IPS-11a (cell line): ENCODE data around the gene OGG1.

Experiments
- H3K4me3 ChIP-seq: one replicate; pipeline ENCODE4 v1.5.1; 2013; ENCODE audit warnings: low read depth, low read length, control low read depth

OGG1 gene

GRCh38 chr3:9781978-9782603 lies 32.3 kb downstream of the OGG1 start:
- H3K4me3 ChIP-seq, result no peak overlapping the region

DNA sequence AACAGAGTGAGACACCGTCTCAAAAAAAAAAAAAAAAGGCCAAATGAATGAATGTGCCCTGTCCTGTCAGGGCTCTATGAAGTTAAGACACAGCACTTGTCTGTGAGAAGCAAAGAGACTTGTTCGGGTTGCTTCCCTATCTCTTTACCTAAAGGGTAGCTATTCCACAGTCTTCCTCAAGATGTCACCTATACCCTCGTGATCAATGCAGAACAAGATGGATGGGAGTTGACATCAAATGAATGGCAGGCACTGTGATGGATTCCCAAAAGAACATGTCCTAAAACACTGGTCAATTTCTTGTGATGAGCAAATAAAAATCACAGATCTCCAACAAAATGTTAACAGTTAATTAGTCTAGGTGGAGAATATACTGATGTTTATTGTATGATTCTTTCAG lies 33.0 kb downstream of the OGG1 start:
- no peak overlapping the region for H3K4me3 ChIP-seq

DNA sequence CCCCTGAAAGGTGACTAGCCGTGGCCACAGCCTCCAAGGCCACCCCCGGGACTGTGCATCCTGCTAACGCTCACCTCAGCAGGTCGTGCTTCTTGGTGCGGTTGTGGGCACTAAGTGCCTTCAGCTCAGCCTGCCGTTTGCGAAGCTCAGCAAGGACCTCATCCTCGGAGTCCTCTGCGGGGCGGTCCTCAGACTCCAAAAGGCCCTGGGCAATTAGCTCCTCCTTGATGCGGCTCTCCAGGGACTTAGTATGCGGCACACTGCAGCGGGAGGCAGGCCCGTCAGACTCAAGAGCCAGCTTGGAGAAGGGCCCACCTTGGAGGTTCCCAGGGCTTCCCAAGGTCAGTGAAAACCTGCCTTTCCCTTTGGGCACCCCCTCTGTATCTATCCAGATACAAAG lies 34.2 kb downstream of the OGG1 start:
- H3K4me3 ChIP-seq, result no peak overlapping the region

- no peak overlapping the region for H3K4me3 ChIP-seq
Observed at GRCh38 chr3:9784965-9785364, 35.2 kb downstream of the OGG1 start.

- no peak overlapping the region for H3K4me3 ChIP-seq
Observed at GRCh38 chr3:9785602-9786001, 35.9 kb downstream of the OGG1 start.

GRCh38 chr3:9786209-9786739 lies 36.5 kb downstream of the OGG1 start:
- no peak overlapping the region for H3K4me3 ChIP-seq

GRCh38 chr3:9786825-9787669 lies 37.3 kb downstream of the OGG1 start:
- no peak overlapping the region for H3K4me3 ChIP-seq

- H3K4me3 ChIP-seq, result no peak overlapping the region
Observed at GRCh38 chr3:9787714-9788113, 38.0 kb downstream of the OGG1 start.

DNA sequence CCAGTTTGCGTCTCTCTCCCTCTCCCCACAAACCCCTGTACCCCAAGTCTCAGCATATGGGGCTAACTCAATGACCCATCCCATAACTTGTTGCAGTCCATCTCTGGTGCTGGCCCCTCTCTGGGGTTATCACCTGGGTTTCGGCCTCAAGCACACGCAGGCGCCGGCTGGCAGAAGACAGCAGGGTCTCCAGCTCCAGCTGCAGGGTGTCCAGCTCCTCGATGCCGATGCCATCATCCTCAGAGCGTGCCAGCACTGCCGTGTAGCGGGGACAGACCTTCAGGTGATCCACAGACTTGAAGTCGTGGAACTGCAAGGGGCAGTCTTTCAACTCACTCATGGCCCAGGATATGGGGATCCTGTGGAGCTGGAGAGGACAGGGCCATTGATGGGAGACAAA lies 41.4 kb downstream of the OGG1 start:
- H3K4me3 ChIP-seq, result no peak overlapping the region

GRCh38 chr3:9791790-9792404 lies 42.1 kb downstream of the OGG1 start:
- H3K4me3 ChIP-seq, result peak overlapping the region; percentile 99

GRCh38 chr3:9792405-9793160 lies 42.8 kb downstream of the OGG1 start, which contains the start of the genes ARPC4 and TADA3:
TSS of gene ARPC4 (plus strand) at chr3:9793082. CDS start at chr3:9793122, 40 bp downstream.
TSS of gene TADA3 (minus strand) at chr3:9792473. CDS start at chr3:9791466, 1,007 bp downstream.
- H3K4me3 ChIP-seq, result peak within 1 kb of the TSS; percentile 99

GRCh38 chr3:9793161-9793781 lies 43.5 kb downstream of the OGG1 start:
- peak overlapping the region; percentile 99 for H3K4me3 ChIP-seq

DNA sequence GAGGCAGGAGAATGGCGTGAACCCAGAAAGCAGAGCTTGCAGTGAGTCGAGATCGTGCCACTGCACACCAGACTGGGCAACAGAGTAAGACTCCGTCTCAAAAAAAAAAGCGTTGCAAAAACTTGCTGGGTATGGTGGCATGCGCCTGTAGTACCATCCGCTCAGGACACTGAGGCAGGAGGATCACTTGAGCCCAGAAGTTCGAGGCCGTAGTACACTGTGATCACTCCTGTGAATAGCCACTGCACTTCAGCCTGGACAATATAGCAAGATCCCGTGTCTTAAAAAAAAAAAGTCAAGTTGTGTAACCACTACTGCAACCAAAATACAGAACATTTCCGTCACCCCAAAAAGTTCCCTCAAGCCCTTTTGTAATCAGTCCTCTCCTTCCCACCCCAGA lies 44.6 kb downstream of the OGG1 start:
- no peak overlapping the region for H3K4me3 ChIP-seq

GRCh38 chr3:9795207-9795606 lies 45.5 kb downstream of the OGG1 start:
- no peak overlapping the region for H3K4me3 ChIP-seq

DNA sequence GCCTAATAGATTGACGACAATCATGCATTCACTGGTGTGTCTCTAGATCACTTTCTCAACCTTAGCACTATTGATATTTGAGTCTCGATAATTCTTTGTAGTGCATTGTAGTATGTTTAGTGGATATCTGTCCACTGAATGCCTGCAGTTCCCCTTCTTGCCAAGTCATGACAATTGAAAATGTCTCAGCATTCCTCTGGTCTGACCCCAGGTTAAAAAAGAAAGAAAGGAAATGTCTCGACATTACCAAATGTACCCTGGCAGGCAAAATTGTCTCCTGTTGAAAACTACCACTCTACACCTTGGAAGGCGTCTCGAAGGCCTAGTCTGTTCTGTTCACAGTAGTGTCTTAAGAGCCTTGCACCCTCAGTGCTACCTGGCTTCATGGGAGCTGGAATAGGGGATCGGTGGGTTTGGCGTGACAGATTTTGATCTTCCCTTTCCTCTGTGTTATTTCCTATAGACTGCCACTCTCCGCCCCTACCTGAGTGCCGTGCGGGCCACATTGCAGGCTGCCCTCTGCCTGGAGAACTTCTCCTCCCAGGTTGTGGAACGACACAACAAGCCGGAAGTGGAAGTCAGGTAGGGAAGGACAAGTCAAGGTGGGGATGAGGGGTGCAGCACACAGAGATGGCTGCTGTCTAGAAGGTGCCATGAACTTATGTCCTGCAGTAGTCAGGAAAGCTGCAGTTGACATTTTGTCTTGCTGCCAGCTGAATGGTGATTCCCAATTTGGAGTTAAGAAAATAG lies 47.6 kb downstream of the OGG1 start:
- H3K4me3 ChIP-seq, result no peak overlapping the region

- no peak overlapping the region for H3K4me3 ChIP-seq
Observed at GRCh38 chr3:9800529-9800928, 50.8 kb downstream of the OGG1 start.

GRCh38 chr3:9803494-9803893 lies 53.7 kb downstream of the OGG1 start:
- no peak overlapping the region for H3K4me3 ChIP-seq

DNA sequence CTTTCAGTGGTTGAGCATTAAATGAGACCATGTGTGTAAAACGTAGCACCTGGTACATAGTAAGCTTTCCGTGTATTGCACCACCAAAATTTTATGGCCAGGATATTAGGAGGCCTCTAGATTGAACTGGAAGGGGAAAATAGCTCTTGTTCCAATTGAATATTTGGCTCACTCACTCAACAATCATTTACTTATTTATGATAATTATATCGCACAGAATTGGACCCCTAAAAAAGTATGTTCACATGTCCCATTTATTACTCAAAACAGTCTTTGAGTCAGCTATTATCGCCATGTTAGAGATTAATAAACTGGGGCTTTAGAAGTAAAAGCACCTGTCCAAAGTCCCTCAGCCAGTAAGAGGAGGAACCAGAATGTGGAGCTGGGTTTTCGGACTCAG lies 55.2 kb downstream of the OGG1 start:
- H3K4me3 ChIP-seq, result no peak overlapping the region

DNA sequence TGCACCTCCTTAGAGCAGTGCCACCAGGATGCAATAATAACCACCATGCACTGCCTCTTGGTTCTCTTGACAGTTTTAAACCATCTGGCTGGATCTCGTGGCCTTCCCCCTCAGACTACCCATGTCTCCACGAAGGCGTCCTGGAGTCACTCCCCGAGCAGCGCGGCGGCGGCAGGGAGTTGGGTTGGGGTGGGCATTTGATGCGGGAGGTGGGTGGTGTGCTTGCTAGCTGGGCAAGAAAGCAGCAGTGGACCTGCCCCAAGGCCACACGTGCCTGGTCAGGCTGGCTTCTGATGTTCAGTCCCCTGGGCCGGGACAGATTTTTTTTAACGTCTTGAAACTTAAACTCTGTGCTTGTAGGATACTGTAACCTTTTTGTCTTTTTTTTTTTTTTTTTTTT lies 56.4 kb downstream of the OGG1 start:
- no peak overlapping the region for H3K4me3 ChIP-seq
